GM21423 (cell line): ENCODE results near the gene MEGF10.

Experiments
- ATAC-seq: cut with Tn5 transposase; IDR thresholded peaks from one replicate; pipeline ENCODE4 v1.9.1; 2021; ENCODE audit warnings: mild to moderate bottlenecking, moderate library complexity; ENCODE audit not compliant: unreplicated experiment

MEGF10 gene

GRCh38 chr5:127431977-127432585, 141.5 kb downstream of the MEGF10 start:
- ATAC-seq: no peak

GRCh38 chr5:127433526-127433925, 142.9 kb downstream of the MEGF10 start:
- ATAC-seq: no peak

GRCh38 chr5:127434588-127434987, 144.0 kb downstream of the MEGF10 start:
- ATAC-seq: no peak

- ATAC-seq: no peak
Measured at GRCh38 chr5:127435821-127436220, 145.2 kb downstream of the MEGF10 start.

GRCh38 chr5:127439644-127440043, 149.0 kb downstream of the MEGF10 start:
- no peak for ATAC-seq

GRCh38 chr5:127440831-127441230, 150.2 kb downstream of the MEGF10 start:
- no peak for ATAC-seq

GRCh38 chr5:127441799-127442484, 151.3 kb downstream of the MEGF10 start:
- ATAC-seq: no peak

GRCh38 chr5:127444171-127444570, 153.6 kb downstream of the MEGF10 start:
- ATAC-seq: no peak

- no peak for ATAC-seq
Measured at GRCh38 chr5:127445328-127445727, 154.7 kb downstream of the MEGF10 start.

- ATAC-seq: no peak
Measured at GRCh38 chr5:127446626-127447025, 156.0 kb downstream of the MEGF10 start.

- ATAC-seq: no peak
Measured at GRCh38 chr5:127447827-127448226, 157.2 kb downstream of the MEGF10 start.

- no peak for ATAC-seq
Measured at GRCh38 chr5:127450046-127450445, 159.4 kb downstream of the MEGF10 start.

- ATAC-seq: no peak
Measured at GRCh38 chr5:127451096-127451495, 160.5 kb downstream of the MEGF10 start.

GRCh38 chr5:127452626-127453025, 162.0 kb downstream of the MEGF10 start:
- ATAC-seq: no peak

- ATAC-seq: no peak
Measured at GRCh38 chr5:127471211-127471610, 180.6 kb downstream of the MEGF10 start.

- ATAC-seq: no peak
Measured at GRCh38 chr5:127472700-127473099, 182.1 kb downstream of the MEGF10 start.

- ATAC-seq: no peak
Measured at GRCh38 chr5:127486471-127486870, 195.9 kb downstream of the MEGF10 start.

GRCh38 chr5:127492854-127493738, 202.5 kb downstream of the MEGF10 start:
- ATAC-seq: peak; percentile 70

GRCh38 chr5:127498548-127498947, 208.0 kb downstream of the MEGF10 start:
- ATAC-seq: no peak

GRCh38 chr5:127505905-127506304, 215.3 kb downstream of the MEGF10 start:
- ATAC-seq: no peak

- no peak for ATAC-seq
Measured at GRCh38 chr5:127506616-127507015, 216.0 kb downstream of the MEGF10 start.
